IMR-90 (cell line): ENCODE results near the gene ZMYM1.

Experiments
- BHLHE40 ChIP-seq: fragments of 150-350 bp; IDR thresholded peaks from 2 replicates; pipeline ENCODE4 v1.6.1; 2016; ENCODE audit warnings: mild to moderate bottlenecking, low read depth, low read length
- CEBPB ChIP-seq: IDR thresholded peaks from 2 replicates; pipeline ENCODE4 v1.6.1; 2012; ENCODE audit warnings: low read depth, low read length, improper control_type of control experiment
- RCOR1 ChIP-seq: IDR thresholded peaks from 2 replicates; pipeline ENCODE4 v1.6.1; 2012; ENCODE audit warnings: mild to moderate bottlenecking, low read length, improper control_type of control experiment; ENCODE audit not compliant: insufficient replicate concordance
- TF ChIP-seq, protein P1 (sequence below): fragments of 150-350 bp; IDR thresholded peaks from 2 replicates; pipeline ENCODE4 v1.6.1; 2017; ENCODE audit warnings: mild to moderate bottlenecking, antibody characterized with exemption, low read length, low read depth

DNA sequence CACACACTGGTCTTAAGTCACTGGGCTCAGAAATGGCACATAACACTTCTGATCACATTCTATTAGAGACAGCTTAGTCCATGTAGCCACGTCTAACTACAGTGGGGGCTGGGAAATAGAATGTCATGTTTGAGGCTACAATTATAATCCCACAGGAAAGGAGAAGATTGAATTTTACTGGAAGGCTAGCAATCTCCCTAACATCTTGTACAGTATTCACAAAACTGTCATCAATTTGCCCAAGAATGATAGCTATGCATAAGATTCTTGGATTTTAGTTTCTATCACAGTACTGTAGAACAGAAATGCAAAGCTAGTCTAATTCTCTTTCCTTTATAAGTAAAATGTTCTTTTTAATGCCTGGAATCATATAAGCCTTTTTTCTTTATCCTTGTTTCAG lies 34.8 kb upstream of the ZMYM1 start:
- TF ChIP-seq CEBPB (no peak), BHLHE40 (no peak), RCOR1 (no peak)
- TF ChIP-seq, protein P1, sequence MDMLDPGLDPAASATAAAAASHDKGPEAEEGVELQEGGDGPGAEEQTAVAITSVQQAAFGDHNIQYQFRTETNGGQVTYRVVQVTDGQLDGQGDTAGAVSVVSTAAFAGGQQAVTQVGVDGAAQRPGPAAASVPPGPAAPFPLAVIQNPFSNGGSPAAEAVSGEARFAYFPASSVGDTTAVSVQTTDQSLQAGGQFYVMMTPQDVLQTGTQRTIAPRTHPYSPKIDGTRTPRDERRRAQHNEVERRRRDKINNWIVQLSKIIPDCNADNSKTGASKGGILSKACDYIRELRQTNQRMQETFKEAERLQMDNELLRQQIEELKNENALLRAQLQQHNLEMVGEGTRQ = no peak
